ENCODE results near the gene GDPD4. TPM values are rescaled to one million over a fixed set of nuclear protein-coding genes. Genes with fewer than 3 reads are reported as not detected.

The GDPD4 gene
- total RNA-seq, 1 experiment from 2014 or later, result not detected

DNA sequence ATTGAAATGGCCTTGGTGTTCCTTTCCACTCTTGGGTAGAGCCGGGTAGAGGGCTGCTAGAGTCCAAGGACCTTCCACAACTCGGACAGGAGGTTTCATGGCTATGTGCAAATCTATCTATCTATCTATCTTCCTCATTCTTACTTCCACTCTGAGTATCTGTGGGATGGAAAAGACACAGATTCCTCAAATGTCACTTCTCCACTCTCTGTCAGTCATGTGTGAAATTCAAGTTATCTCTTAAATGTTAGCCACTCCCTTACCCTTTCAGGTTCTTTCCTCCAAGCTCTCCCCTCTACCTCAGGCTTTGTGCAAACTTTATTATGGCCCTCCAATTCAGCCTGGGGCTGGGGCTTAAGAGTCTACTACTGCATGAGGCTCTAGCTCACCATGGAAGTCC lies 84.3 kb downstream of the GDPD4 start:
- Mint-ChIP-seq H3K4me1 (ENCODE audit: insufficient read depth, unreplicated experiment) (no peaks in the 10 kb centered on the region), H3K9me3 (ENCODE audit: unreplicated experiment) (no peaks in the 10 kb centered on the region), H3K4me3 (ENCODE audit: unreplicated experiment) (no peak overlapping the region), H3K27ac (ENCODE audit: low read depth, unreplicated experiment) (no peak overlapping the region), H3K27me3 (ENCODE audit: insufficient read depth, unreplicated experiment) (peaks cover 24% of the 10 kb centered on the region), H3K36me3 (ENCODE audit: insufficient read depth, unreplicated experiment) (no peaks in the 10 kb centered on the region)
- ChIA-PET CTCF (interaction anchor here (0.6 to 1.0 kb wide), 2 partner anchors 21 to 65 kb away, joined by 3 read pairs; no protein-coding TSS in a partner anchor), POLR2A (no interaction called here)
- TF ChIP-seq CTCF (IDR thresholded peaks at IDR 0.05; ENCODE audit: unreplicated experiment), result no peak
- no TSS peak for BruUV-seq (replicated peaks)
- DNase-seq (ENCODE audit: unreplicated experiment), result no peak
- intact Hi-C loops (cut with micrococcal nuclease), result no loop called here

- Mint-ChIP-seq H3K36me3 (ENCODE audit: insufficient read depth, unreplicated experiment) (no peaks in the 10 kb centered on the region), H3K4me1 (ENCODE audit: insufficient read depth, unreplicated experiment) (no peaks in the 10 kb centered on the region), H3K27me3 (ENCODE audit: insufficient read depth, unreplicated experiment) (peaks cover 4% of the 10 kb centered on the region), H3K4me3 (ENCODE audit: unreplicated experiment) (no peak overlapping the region), H3K9me3 (ENCODE audit: unreplicated experiment) (no peaks in the 10 kb centered on the region), H3K27ac (ENCODE audit: low read depth, unreplicated experiment) (no peak overlapping the region)
- TF ChIP-seq CTCF (IDR thresholded peaks at IDR 0.05; ENCODE audit: unreplicated experiment), result no peak
- BruUV-seq (replicated peaks), result no TSS peak
- CTCF ChIA-PET, result interaction anchor here (0.5 to 0.6 kb wide), 2 partner anchors 39 to 89 kb away, joined by 3 to 7 read pairs; no protein-coding TSS in a partner anchor
- DNase-seq (ENCODE audit: unreplicated experiment), result no peak
- POLR2A ChIA-PET, result no interaction called here
- intact Hi-C loops (cut with micrococcal nuclease), result no loop called here
These were observed 86.4 kb downstream of the GDPD4 start for GRCh38 chr11:77215106-77215505.

DNA sequence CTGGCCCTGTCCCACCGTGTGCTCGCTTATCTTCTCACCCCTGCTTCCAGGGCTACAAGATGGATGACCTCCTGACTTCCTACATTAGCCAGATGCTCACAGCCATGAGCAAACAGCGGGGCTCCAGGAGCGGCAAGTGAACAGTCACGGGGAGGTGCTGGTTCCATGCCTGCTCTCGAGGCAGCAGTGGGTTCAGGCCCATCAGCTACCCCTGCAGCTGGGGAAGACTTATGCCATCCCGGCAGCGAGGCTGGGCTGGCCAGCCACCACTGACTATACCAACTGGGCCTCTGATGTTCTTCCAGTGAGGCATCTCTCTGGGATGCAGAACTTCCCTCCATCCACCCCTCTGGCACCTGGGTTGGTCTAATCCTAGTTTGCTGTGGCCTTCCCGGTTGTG lies 86.9 kb downstream of the GDPD4 start:
- BruUV-seq (replicated peaks), result no TSS peak
- POLR2A ChIA-PET, result no interaction called here
- CTCF ChIA-PET, result interaction anchor here (0.6 kb wide), 1 partner anchor 38 kb away, joined by 3 read pairs; no protein-coding TSS in a partner anchor

DNA sequence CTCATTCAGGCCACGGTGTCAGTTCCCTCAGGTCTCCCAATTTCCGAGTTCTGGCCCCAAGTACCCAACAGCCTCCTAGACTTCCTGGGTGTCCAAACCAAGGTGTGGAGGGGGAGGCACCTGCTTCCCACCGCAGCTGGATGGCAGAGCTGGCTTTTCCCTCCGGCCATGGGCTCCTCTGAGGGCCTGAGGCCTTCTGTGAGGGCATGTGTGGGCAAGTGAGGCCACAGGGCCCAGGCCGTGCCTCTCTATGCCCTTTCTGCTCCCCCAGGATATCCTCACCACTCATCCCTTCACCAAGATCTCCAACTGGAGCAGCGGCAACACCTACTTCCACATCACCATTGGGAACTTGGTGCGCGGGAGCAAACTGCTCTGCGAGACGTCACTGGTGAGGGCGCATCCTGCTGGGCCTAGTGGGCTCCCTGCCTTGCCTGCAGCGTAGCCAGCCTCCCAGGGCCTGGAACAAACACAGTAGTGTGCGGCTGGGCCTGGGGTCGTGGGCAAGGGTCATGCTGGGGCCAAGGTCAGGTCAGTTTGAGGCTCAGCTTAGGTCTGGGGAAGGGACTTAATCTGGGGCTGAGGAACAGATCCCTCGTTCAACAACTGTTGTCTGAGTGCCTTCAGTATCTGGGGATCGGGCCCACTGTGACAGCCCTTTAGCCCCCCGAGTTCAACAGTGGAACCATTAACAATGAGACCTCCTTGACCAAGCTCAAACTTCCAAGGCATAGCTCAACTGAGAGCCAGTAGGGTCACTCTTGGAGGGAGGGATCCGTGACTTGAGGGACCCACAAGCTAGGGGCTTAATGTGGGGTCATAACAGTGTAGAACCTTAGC lies 87.7 kb downstream of the GDPD4 start:
- BruUV-seq (replicated peaks), result no TSS peak
- POLR2A ChIA-PET, result no interaction called here
- intact Hi-C loops (cut with micrococcal nuclease), result no loop called here
- H3K27me3 Mint-ChIP-seq (ENCODE audit: insufficient read depth, unreplicated experiment), result no peaks in the 10 kb centered on the region
- no peak for DNase-seq (ENCODE audit: unreplicated experiment)
- TF ChIP-seq CTCF (IDR thresholded peaks at IDR 0.05; ENCODE audit: unreplicated experiment), result no peak
- H3K4me3 Mint-ChIP-seq (ENCODE audit: unreplicated experiment), result no peak overlapping the region
- CTCF ChIA-PET, result no interaction called here
- H3K27ac Mint-ChIP-seq (ENCODE audit: low read depth, unreplicated experiment), result no peak overlapping the region
- H3K36me3 Mint-ChIP-seq (ENCODE audit: insufficient read depth, unreplicated experiment), result no peaks in the 10 kb centered on the region
- no peaks in the 10 kb centered on the region for H3K4me1 Mint-ChIP-seq (ENCODE audit: insufficient read depth, unreplicated experiment)
- H3K9me3 Mint-ChIP-seq (ENCODE audit: unreplicated experiment), result no peaks in the 10 kb centered on the region

More for the DNA sequence above, 86.9 kb downstream of the GDPD4 start:
- Mint-ChIP-seq H3K4me1 (ENCODE audit: insufficient read depth, unreplicated experiment) (no peaks in the 10 kb centered on the region), H3K27me3 (ENCODE audit: insufficient read depth, unreplicated experiment) (no peaks in the 10 kb centered on the region), H3K27ac (ENCODE audit: low read depth, unreplicated experiment) (no peak overlapping the region), H3K36me3 (ENCODE audit: insufficient read depth, unreplicated experiment) (no peaks in the 10 kb centered on the region), H3K4me3 (ENCODE audit: unreplicated experiment) (no peak overlapping the region), H3K9me3 (ENCODE audit: unreplicated experiment) (no peaks in the 10 kb centered on the region)
- no peak for DNase-seq (ENCODE audit: unreplicated experiment)
- intact Hi-C loops (cut with micrococcal nuclease), result no loop called here
- TF ChIP-seq CTCF (IDR thresholded peaks at IDR 0.05; ENCODE audit: unreplicated experiment), result no peak
